GM12892 (cell line): ENCODE measurements around the gene MICU2.
"Not testable (repeated sequence)": the region's sequence is repeated elsewhere in the genome, so short reads cannot be mapped to it uniquely, and the experiment has no call there.

Experiments
- DNase-seq: peaks from one replicate; pipeline ENCODE4 v3.0.0; 2011; ENCODE audit not compliant: insufficient read length
- FAIRE-seq: peaks from 2 replicates; lab custom pipeline; 2011; peaks lifted over from hg19 to GRCh38; lab: Jason Lieb, UNC
- POLR2A ChIP-seq: IDR thresholded peaks from 2 replicates; pipeline ENCODE4 v1.6.1; 2011; ENCODE audit warnings: low read depth, low read length, control low read depth
- POLR2AphosphoS5 ChIP-seq: IDR thresholded peaks from 2 replicates; pipeline ENCODE4 v1.6.1; 2011; ENCODE audit warnings: low read depth, low read length, control low read depth
- TAF1 ChIP-seq: IDR thresholded peaks from 2 replicates; pipeline ENCODE4 v1.6.1; 2011; ENCODE audit warnings: low read depth, mild to moderate bottlenecking, control low read depth, low read length, borderline replicate concordance

The MICU2 gene

DNA sequence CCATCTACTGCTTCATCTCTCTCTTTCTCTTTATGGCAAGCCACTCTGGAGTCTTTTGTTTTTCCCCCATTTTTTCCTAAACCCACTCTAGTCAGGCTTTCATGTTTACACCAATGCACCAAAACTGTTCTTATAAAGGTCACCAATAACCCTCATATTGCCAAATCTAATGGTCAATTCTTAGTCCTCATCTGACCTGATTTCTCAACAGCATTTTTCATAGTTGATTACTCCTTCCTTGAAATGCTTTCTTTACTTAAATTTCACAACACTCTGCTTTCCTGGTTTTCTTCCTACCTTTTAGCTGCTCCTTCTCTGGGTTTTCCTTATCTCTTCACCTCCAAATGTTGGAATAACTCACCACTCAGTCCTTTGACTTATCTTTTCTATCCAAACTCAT is 47.9 kb downstream of the MICU2 start:
- no peak for TF ChIP-seq POLR2AphosphoS5
- TF ChIP-seq TAF1, result no peak
- TF ChIP-seq POLR2A, result no peak
- FAIRE-seq, result no peak
- DNase-seq, result no peak

DNA sequence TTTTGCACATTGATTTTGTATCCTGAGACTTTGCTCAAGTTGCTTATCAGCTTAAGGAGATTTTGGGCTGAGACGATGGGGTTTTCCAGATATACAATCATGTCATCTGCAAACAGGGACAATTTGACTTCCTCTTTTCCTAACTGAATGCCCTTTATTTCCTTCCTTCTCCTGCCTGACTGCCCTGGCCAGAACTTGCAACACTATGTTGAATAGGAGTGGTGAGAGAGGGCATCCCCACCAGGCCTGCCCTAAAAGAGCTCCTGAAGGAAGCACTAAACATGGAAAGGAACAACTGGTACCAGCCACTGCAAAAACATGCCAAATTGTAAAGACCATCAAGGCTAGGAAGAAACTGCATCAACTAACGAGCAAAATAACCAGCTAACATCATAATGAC is 50.7 kb downstream of the MICU2 start:
- FAIRE-seq, DNase-seq: not testable (repeated sequence)

DNA sequence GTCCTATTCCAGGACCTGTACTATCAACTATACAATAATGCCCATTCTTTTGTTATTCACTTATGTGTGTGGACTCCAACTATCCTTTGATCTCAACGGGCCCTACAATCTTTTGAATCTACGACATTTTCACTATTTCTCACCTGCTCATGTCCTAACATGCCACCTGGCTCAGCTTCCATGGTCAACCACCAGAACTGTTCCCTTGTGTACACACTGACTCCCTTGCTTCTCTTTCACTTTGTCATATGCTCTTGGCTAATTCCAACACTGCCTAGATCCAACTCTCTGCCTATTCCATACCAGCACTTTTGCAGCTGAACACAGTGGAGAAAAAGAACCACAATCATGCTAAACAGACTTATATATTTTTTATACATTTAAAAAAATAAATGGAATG is 53.1 kb downstream of the MICU2 start:
- TF ChIP-seq TAF1 (no peak), POLR2AphosphoS5 (no peak), POLR2A (no peak)
- no peak for DNase-seq
- no peak for FAIRE-seq

DNA sequence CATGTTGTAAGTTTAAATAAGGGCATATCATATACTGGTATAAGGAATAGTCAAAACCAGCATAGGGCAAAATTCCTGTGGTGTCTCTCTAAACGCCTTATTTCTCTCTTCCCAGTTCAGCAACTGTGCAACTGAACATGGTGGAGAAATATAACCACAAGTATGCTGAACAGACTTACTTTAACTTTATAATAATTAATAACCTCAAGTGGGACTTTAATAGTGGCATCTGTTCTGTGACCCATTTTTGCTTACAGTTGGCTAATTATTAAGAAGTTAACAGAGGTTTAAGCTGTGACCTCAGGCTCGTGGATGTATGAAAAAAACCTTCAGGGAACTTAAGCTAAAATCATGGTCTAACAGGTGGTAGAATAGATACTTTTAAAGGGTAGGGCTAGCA is 54.3 kb downstream of the MICU2 start:
- TF ChIP-seq POLR2AphosphoS5, result no peak
- TF ChIP-seq POLR2A, result no peak
- TF ChIP-seq TAF1, result no peak
- DNase-seq, result no peak

DNA sequence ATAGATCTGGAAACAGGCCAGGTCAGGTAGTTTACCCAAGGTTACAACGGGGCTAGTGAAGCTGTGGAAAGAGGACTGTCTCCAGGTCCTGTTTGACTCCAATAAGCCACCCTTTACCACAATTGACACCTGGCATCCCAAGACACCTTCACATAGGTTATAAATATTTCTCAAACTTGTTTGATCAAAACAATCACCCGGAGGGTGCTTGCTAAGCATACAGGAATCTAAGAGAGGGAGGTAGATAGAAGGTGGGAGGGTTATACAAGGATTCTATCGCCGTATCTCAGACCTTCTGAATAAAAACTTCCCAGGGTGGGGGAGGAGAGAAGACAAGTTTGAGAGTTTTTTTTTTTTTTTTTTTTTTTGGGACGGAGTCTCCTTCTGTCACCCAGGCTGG is 55.4 kb downstream of the MICU2 start:
- FAIRE-seq, result no peak
- no peak for DNase-seq
- TF ChIP-seq POLR2A (no peak), POLR2AphosphoS5 (no peak), TAF1 (no peak)

More for the DNA sequence above, 54.3 kb downstream of the MICU2 start:
- no peak for FAIRE-seq

DNA sequence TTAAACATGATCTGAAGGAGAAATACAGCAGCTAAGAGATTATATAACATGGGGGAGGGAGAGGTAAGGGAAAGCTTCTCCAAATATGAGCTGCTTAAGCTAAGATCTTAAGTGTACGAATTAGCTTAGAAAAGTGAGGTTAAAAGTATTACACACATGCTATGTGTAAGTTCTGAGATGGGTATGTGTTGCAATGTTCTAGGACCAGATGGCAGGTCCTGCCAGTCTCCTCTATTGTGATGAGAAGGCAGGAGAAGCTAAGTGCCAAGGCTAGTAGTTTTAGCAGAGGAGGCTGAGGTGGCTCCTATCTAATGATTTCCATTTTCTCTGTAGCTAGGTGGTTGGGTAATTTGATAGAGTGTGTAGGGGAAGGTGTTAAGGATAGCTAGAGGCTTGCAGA is 57.6 kb downstream of the MICU2 start:
- no peak for DNase-seq
- TF ChIP-seq POLR2A, result no peak
- no peak for TF ChIP-seq TAF1
- no peak for TF ChIP-seq POLR2AphosphoS5
- no peak for FAIRE-seq

DNA sequence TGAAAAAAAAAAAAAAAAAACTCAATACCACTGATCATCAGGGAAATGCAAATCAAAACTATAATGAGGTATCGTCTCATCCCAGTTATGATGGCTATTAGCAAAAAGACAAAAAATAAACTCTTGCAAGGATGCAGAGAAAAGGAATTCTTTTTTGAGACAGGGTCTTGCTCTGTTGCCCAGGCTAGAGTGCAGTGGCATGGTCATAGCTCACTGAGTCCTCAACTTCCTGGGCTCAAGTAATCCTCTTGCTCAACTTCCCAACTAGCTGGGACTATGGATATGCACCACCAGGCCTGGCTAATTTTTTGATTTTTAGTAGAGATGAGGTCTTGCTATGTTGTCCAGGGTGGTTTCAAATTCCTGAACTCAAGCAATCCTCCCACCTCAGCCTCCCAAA is 59.5 kb downstream of the MICU2 start:
- TF ChIP-seq TAF1 (no peak), POLR2A (no peak), POLR2AphosphoS5 (no peak)
- FAIRE-seq, result no peak
- DNase-seq, result no peak

DNA sequence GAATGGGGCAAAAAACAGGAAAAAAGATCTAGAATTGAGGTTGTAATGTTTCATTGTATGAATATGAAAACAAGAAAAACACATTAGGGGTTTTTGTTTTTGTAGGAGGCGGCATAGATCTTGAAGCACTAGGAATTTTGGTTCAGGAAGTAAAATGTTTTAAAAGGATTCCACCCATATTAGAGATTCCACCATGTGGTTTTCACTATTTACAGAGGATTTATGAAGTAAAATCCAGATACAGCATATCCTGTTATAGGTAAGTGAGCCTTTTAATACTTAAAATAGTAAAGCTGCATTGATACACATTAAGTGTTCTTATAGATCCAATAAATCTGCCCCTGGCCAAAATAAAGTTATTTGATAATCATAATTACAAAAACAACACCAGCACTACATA is 61.4 kb downstream of the MICU2 start:
- FAIRE-seq (no peak), DNase-seq (no peak)
- TF ChIP-seq POLR2AphosphoS5 (no peak), POLR2A (no peak), TAF1 (no peak)

DNA sequence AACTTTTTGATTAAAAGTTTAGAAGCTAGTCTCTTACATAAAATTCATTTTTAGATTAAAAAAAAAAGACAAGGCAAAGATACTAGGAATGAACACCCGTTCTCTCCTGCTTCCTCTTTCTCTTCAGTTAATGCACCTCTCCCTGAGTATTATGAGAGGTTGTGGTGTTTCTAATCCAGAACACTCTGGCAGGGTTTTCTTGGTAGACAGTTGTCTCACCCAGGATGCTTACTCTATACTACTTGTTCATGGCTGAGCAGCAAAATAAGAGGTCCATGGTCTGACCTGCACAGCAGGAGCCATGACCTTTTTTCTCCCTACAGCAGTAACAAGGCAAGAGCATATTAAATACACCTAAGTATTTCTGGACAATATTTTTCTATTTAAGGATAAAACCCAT is 62.0 kb downstream of the MICU2 start:
- FAIRE-seq (no peak), DNase-seq (no peak)
- TF ChIP-seq POLR2A, result no peak
- no peak for TF ChIP-seq TAF1
- TF ChIP-seq POLR2AphosphoS5, result no peak

DNA sequence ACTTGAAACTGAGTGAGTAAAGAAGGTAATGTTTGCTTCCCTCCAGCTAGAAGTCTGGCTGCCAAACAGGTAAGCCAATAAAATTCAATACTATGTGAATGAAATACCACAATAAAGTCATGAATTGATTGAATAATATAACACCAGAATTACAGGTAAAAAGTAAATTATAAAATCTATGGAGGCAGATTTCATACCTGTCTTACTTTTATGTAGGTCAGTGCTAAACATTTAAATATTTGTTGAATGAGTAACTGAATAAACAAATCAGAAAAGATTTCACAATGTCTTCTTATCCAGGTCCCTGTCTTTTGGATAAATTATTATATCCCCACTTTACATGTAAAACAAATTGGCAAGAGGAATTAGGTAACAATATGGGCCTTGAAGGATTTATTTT is 62.7 kb downstream of the MICU2 start:
- TF ChIP-seq TAF1 (no peak), POLR2A (no peak), POLR2AphosphoS5 (no peak)
- FAIRE-seq (peak; percentile 76), DNase-seq (no peak)

DNA sequence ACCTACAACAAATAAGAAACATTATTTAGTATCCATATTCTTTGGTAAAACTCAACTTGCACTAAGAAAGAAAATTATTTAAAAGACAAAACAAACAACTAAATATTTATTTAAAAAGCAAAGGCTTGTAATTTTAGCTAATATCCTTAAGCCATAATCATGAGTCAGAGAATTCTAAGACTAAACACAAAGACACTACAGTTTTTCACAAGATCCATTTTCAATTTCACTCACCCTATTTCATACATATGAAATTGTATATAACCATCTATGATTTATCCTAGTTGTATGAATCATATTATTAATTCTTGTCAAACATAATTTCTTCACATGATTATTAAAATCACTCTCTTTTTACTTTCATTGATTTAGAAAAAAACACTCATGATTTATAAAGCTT is 64.3 kb downstream of the MICU2 start:
- TF ChIP-seq TAF1, result no peak
- no peak for TF ChIP-seq POLR2A
- FAIRE-seq, result no peak
- no peak for DNase-seq

DNA sequence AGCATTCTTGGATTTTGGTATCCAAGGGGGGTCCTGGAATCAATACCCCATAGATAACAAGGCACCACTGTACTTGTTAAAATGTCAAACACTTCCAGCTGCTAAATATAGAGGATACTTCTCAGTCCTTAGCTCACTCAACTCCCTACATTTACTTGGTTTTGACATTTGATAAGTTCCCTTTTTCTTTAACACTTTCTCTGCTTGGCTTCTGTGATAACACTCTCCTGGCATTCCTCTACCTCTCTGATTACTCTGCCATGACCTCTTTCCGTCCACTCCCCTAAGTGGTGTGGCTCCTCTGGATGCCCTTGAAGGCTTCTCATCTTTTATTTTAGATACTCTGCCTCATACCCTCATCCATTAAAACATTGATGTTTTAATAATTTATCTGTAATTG is 65.2 kb downstream of the MICU2 start:
- TF ChIP-seq POLR2AphosphoS5, result no peak
- no peak for TF ChIP-seq POLR2A
- no peak for TF ChIP-seq TAF1
- DNase-seq (no peak), FAIRE-seq (no peak)

DNA sequence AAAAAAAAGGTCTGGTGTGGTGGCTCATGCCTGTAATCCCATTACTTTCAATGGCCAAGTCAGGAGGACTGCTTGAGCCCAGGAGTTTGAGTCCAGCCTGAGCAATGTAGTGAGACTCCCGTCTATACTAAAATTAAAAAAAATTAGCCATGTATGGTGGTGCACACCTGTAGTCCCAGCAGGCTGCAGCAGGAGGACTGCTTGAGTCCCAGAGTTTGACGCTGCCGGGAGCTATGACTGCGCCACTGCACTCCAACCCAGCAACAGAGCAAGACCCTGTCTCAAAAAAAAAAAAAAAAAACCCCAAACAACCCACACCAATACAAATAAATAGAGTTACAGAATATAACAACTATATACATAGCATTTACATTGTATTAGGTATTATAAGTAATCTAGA is 65.7 kb downstream of the MICU2 start:
- FAIRE-seq, result no peak
- no peak for TF ChIP-seq POLR2AphosphoS5
- no peak for TF ChIP-seq TAF1
- TF ChIP-seq POLR2A, result no peak
- DNase-seq, result no peak
